GM21515 (cell line): Measurements from ENCODE around the gene AMIGO1.

Source experiments
- ATAC-seq: cut with Tn5 transposase; IDR thresholded peaks from one replicate; pipeline ENCODE4 v1.9.1; 2021; ENCODE audit not compliant: unreplicated experiment

AMIGO1 gene

GRCh38 chr1:109466125-109466451 lies 43.4 kb downstream of the AMIGO1 start:
- ATAC-seq: no peak

GRCh38 chr1:109457819-109458218 lies 51.7 kb downstream of the AMIGO1 start:
- no peak for ATAC-seq

- no peak for ATAC-seq
Measured at GRCh38 chr1:109454497-109455133, 54.9 kb downstream of the AMIGO1 start.
